HepG2 (cell line): ENCODE measurements around the gene NCOA3. TPM values are rescaled to one million over a fixed set of nuclear protein-coding genes. Genes with fewer than 3 reads are reported as not detected.

Experiments used
- ARID3A ChIP-seq: IDR thresholded peaks from 2 replicates; pipeline ENCODE4 v1.6.1; 2012; ENCODE audit warnings: low read depth, low read length, improper control_type of control experiment
- ATF6 ChIP-seq: sonication (generic); formaldehyde crosslinking; conservative IDR thresholded peaks from 2 replicates; pipeline ENCODE4 v1.4.0; 2020; ENCODE audit warnings: missing genetic modification reagents
- FOSL1 ChIP-seq: sonication (generic); formaldehyde crosslinking; IDR thresholded peaks from 2 replicates; pipeline ENCODE4 v1.9.0; 2021; ENCODE audit warnings: missing genetic modification reagents, borderline replicate concordance
- HMG20A ChIP-seq: IDR thresholded peaks from 2 replicates; pipeline ENCODE4 v1.6.1; 2016; ENCODE audit warnings: borderline replicate concordance
- MEIS2 ChIP-seq: sonication (generic); formaldehyde crosslinking; IDR thresholded peaks from 2 replicates; pipeline ENCODE4 v1.9.0; 2021; ENCODE audit warnings: mild to moderate bottlenecking, missing genetic modification reagents
- PAWR ChIP-seq: sonication (generic); formaldehyde crosslinking; IDR thresholded peaks from 2 replicates; pipeline ENCODE4 v1.4.0; 2020; ENCODE audit warnings: missing genetic modification reagents, mild to moderate bottlenecking, borderline replicate concordance
- PBX2 ChIP-seq: IDR thresholded peaks from 2 replicates; pipeline ENCODE4 v1.6.1; 2016; ENCODE audit warnings: control low read depth
- PITX1 ChIP-seq: sonication (generic); formaldehyde crosslinking; IDR thresholded peaks from 2 replicates; pipeline ENCODE4 v1.5.1; 2020; ENCODE audit warnings: mild to moderate bottlenecking, missing genetic modification reagents
- PTBP1 ChIP-seq: fragments of 200-400 bp; formaldehyde crosslinking; IDR thresholded peaks from 2 replicates; pipeline ENCODE4 v1.6.1; 2018; ENCODE audit warnings: low read length, low read depth; ENCODE audit not compliant: poor library complexity, severe bottlenecking
- REPIN1 ChIP-seq: sonication (generic); formaldehyde crosslinking; IDR thresholded peaks from 2 replicates; pipeline ENCODE4 v1.8.0; 2022; ENCODE audit warnings: missing genetic modification reagents, low read depth, mild to moderate bottlenecking, borderline replicate concordance
- SMC3 ChIP-seq: IDR thresholded peaks from 2 replicates; pipeline ENCODE4 v1.6.1; 2011; ENCODE audit warnings: low read length, improper control_type of control experiment
- SOX5 ChIP-seq: IDR thresholded peaks from 2 replicates; pipeline ENCODE4 v1.6.1; 2016; ENCODE audit warnings: borderline replicate concordance
- SRSF9 ChIP-seq: fragments of 200-400 bp; formaldehyde crosslinking; IDR thresholded peaks from 2 replicates; pipeline ENCODE4 v1.6.1; 2018; ENCODE audit warnings: borderline replicate concordance, mild to moderate bottlenecking, low read depth, low read length; ENCODE audit not compliant: insufficient read depth, poor library complexity, severe bottlenecking
- STAT5B ChIP-seq: sonication (generic); formaldehyde crosslinking; IDR thresholded peaks from 2 replicates; pipeline ENCODE4 v1.4.0; 2020; ENCODE audit warnings: missing genetic modification reagents
- THAP7 ChIP-seq: sonication (generic); formaldehyde crosslinking; IDR thresholded peaks from 2 replicates; pipeline ENCODE4 v1.8.1; 2023; ENCODE audit warnings: mild to moderate bottlenecking, missing genetic modification reagents
- ZNF501 ChIP-seq: sonication (generic); formaldehyde crosslinking; IDR thresholded peaks from 2 replicates; pipeline ENCODE4 v1.5.1; 2020; ENCODE audit warnings: mild to moderate bottlenecking, moderate library complexity, missing genetic modification reagents
- ZNF687 ChIP-seq: sonication (generic); formaldehyde crosslinking; IDR thresholded peaks from 2 replicates; pipeline ENCODE4 v1.5.1; 2020; ENCODE audit warnings: mild to moderate bottlenecking, missing genetic modification reagents, moderate library complexity
- polyA plus RNA-seq, 8 experiments: library from polyadenylated mRNA; depleted of rRNA in 3 of 8; stranded (reverse) in 7 of 8; unstranded in 1 of 8; fragments of >200 nt; fragmentation: Illumina TruSeq in 4 of 8; extraction: Trizol in 4 of 8; gene quantifications; 2 replicates each; pipeline versions ENCODE4 v1.2.1 to v1.2.3, GENCODE V29; 2011 to 2016; ENCODE audit warnings: low read depth in 4 of 8, missing spikeins in 1 of 8, mixed read lengths in 1 of 8; ENCODE audit not compliant: insufficient read depth in 1 of 8
- total RNA-seq, 5 experiments: library from RNA; depleted of rRNA; stranded (reverse); fragments of >200 nt; fragmentation: Illumina TruSeq; extraction: Trizol; gene quantifications; 2 replicates each; pipeline ENCODE4 v1.2.3, GENCODE V29; 2016; ENCODE audit warnings: low read depth in 1 of 5

NCOA3 gene
- total and polyA plus RNA-seq, 2 of the 13 experiments (the other 11 are each of a cell fraction or from before 2014, with no cell fraction given), result 35.0 to 56.8 TPM

GRCh38 chr20:47677635-47678453 lies 176.2 kb downstream of the NCOA3 start (continued):
- TF ChIP-seq STAT5B (CRISPR knock-in tag), result no peak
- TF ChIP-seq HMG20A (CRISPR knock-in tag), result no peak
- peak; percentile 77; the same call in 1 of the 2 replicates for TF ChIP-seq REPIN1 (CRISPR knock-in tag)
- TF ChIP-seq MEIS2 (CRISPR knock-in tag), result no peak
- no peak for TF ChIP-seq PTBP1
- no peak for TF ChIP-seq FOSL1 (CRISPR knock-in tag)
- TF ChIP-seq ZNF501 (CRISPR knock-in tag), result no peak; the same call in 1 of the 2 replicates
- no peak for TF ChIP-seq ARID3A
- TF ChIP-seq SOX5 (CRISPR knock-in tag), result 0 out of 2 replicates have a peak, but pooled peaks have one; percentile 30
- TF ChIP-seq SMC3, result peak; percentile 82; the same call in 1 of the 2 replicates
- 0 out of 2 replicates have a peak, but pooled peaks have one; percentile 84 for TF ChIP-seq ATF6 (CRISPR knock-in tag)
- no peak for TF ChIP-seq THAP7 (CRISPR knock-in tag)
- TF ChIP-seq SRSF9, result no peak
- no peak for TF ChIP-seq PBX2 (CRISPR knock-in tag)
- TF ChIP-seq ZNF687 (CRISPR knock-in tag), result peak; percentile 58
- peak; percentile 78 for TF ChIP-seq PITX1 (CRISPR knock-in tag)
- no peak for TF ChIP-seq PAWR (CRISPR knock-in tag)
